Fibroblast of lung (primary cell): Measurements from ENCODE around the gene PTPN14. TPM values are rescaled to one million over a fixed set of nuclear protein-coding genes. Genes with fewer than 3 reads are reported as not detected.

Source experiments
- DNase-seq, 2 donors: peaks; one replicate each; pipeline versions ENCODE4 v3.0.0 to v3.0.0-alpha.2; 2010; ENCODE audit warnings: low read depth in 2 of 2
- H2AFZ ChIP-seq: 2 replicates; pipeline ENCODE4 v1.5.1; 2012; ENCODE audit warnings: low read length, control low read depth, inconsistent platforms
- H3K27ac ChIP-seq: 2 replicates; pipeline ENCODE4 v1.5.1; 2011; ENCODE audit warnings: low read length, control low read depth; ENCODE audit not compliant: insufficient read depth
- H3K27me3 ChIP-seq: 2 replicates; pipeline ENCODE4 v1.5.1; 2011; ENCODE audit warnings: mild to moderate bottlenecking, low read length; ENCODE audit not compliant: control insufficient read depth, insufficient read depth
- H3K36me3 ChIP-seq: 2 replicates; pipeline ENCODE4 v1.5.1; 2011; ENCODE audit warnings: low read length; ENCODE audit not compliant: control insufficient read depth, insufficient read depth
- H3K4me1 ChIP-seq: 2 replicates; pipeline ENCODE4 v1.5.1; 2011; ENCODE audit warnings: low read length; ENCODE audit not compliant: control insufficient read depth, insufficient read depth; ENCODE audit errors: extremely low read depth
- H3K4me2 ChIP-seq: 2 replicates; pipeline ENCODE4 v1.5.1; 2011; ENCODE audit warnings: low read length, control low read depth; ENCODE audit not compliant: insufficient read depth; ENCODE audit errors: extremely low read depth
- H3K4me3 ChIP-seq, 4 experiments: fragments of 200-600 bp in 1 of 4; sonication (generic) in 1 of 4; replicated peaks in 1 of 4; 2 replicates each; pipeline ENCODE4 v1.5.1; 2011 to 2016; ENCODE audit warnings: low read length in 4 of 4, low read depth in 3 of 4, mild to moderate bottlenecking in 3 of 4, control low read depth in 2 of 4, inconsistent platforms in 1 of 4, mixed read lengths in 1 of 4; ENCODE audit not compliant: insufficient read depth in 1 of 4; ENCODE audit errors: control extremely low read depth in 1 of 4
- H3K79me2 ChIP-seq: 2 replicates; pipeline ENCODE4 v1.5.1; 2012; ENCODE audit warnings: mild to moderate bottlenecking, low read length, inconsistent platforms; ENCODE audit not compliant: control insufficient read depth, insufficient read depth
- H3K9ac ChIP-seq: 2 replicates; pipeline ENCODE4 v1.5.1; 2011; ENCODE audit warnings: mild to moderate bottlenecking, low read length, control low read depth; ENCODE audit not compliant: insufficient read depth
- H3K9me3 ChIP-seq: 2 replicates; pipeline ENCODE4 v1.5.1; 2012; ENCODE audit warnings: low read depth, low read length; ENCODE audit not compliant: control insufficient read depth, insufficient read depth
- H4K20me1 ChIP-seq: 2 replicates; pipeline ENCODE4 v1.5.1; 2011; ENCODE audit warnings: low read length; ENCODE audit not compliant: control insufficient read depth, insufficient read depth; ENCODE audit errors: extremely low read depth
- CTCF ChIP-seq, 2 donors: IDR thresholded peaks in 1 of 2; conservative IDR thresholded peaks in 1 of 2; 1 replicate in 1 of 2; 2 replicates in 1 of 2; pipeline ENCODE4 v1.5.1; 2011 to 2012; ENCODE audit warnings: low read length in 2 of 2, control low read depth in 1 of 2, inconsistent platforms in 1 of 2, low read depth in 1 of 2, mild to moderate bottlenecking in 1 of 2
- EZH2 ChIP-seq: IDR thresholded peaks from 2 replicates; pipeline ENCODE4 v1.5.1; 2012; ENCODE audit warnings: low read length, control low read depth, mild to moderate bottlenecking; ENCODE audit errors: missing control alignments
- polyA plus RNA-seq, 2 donors: library from polyadenylated mRNA; depleted of rRNA in 1 of 2; stranded (reverse) in 1 of 2; unstranded in 1 of 2; fragments of >200 nt; gene quantifications; 2 replicates each; pipeline ENCODE4 v1.2.1, GENCODE V29; 2011 to 2012; ENCODE audit warnings: missing spikeins in 1 of 2
- total RNA-seq: library from RNA; depleted of rRNA; stranded (reverse); fragments of >200 nt; gene quantifications from 2 replicates; pipeline ENCODE4 v1.2.1, GENCODE V29; 2014

Gene PTPN14
- total and polyA plus RNA-seq, 2 donors (not counting 1 experiment from before 2014, with no cell fraction given), result 38.7 to 56.1 TPM

GRCh38 chr1:214550857-214551435, 456 bp downstream of the PTPN14 start:
- H3K79me2 ChIP-seq, result peaks cover 54% of the 10 kb centered on the region
- peak overlapping the region; percentile 94 for H3K27ac ChIP-seq
- H3K36me3 ChIP-seq, result no peaks in the 10 kb centered on the region
- peak overlapping the region; percentile 86 for H3K4me2 ChIP-seq
- H3K4me3 ChIP-seq, result peak overlapping the region; percentile 77 to 94 (median 86)
- H3K4me1 ChIP-seq, result peaks cover 4% of the 10 kb centered on the region
- peak in 1 of 2 donors; percentile 21 for DNase-seq
- no peak for TF ChIP-seq EZH2
- TF ChIP-seq CTCF (conservative IDR thresholded peaks at IDR 0.05 in 1 of 2, IDR thresholded peaks at IDR 0.05 in 1 of 2; ENCODE audit: low read depth in 1 of 2, low read length in 2 of 2), result no peak
- H3K9me3 ChIP-seq, result no peaks in the 10 kb centered on the region
- peak overlapping the region; percentile 43 for H2AFZ ChIP-seq
- H3K9ac ChIP-seq, result peak overlapping the region; percentile 95
- no peaks in the 10 kb centered on the region for H3K27me3 ChIP-seq
- no peaks in the 10 kb centered on the region for H4K20me1 ChIP-seq

- peaks cover 4% of the 10 kb centered on the region for H3K4me1 ChIP-seq
- H3K27ac ChIP-seq, result peak overlapping the region; percentile 94
- peak overlapping the region; percentile 77 to 94 (median 86) for H3K4me3 ChIP-seq
- no peaks in the 10 kb centered on the region for H3K27me3 ChIP-seq
- peak overlapping the region; percentile 86 for H3K4me2 ChIP-seq
- H3K9me3 ChIP-seq, result no peaks in the 10 kb centered on the region
- no peaks in the 10 kb centered on the region for H3K36me3 ChIP-seq
- H3K9ac ChIP-seq, result peak overlapping the region; percentile 95
- TF ChIP-seq CTCF (conservative IDR thresholded peaks at IDR 0.05 in 1 of 2, IDR thresholded peaks at IDR 0.05 in 1 of 2; ENCODE audit: low read depth in 1 of 2, low read length in 2 of 2), result peak; percentile 41 to 51
- TF ChIP-seq EZH2, result no peak
- peaks cover 61% of the 10 kb centered on the region for H3K79me2 ChIP-seq
- no peaks in the 10 kb centered on the region for H4K20me1 ChIP-seq
- H2AFZ ChIP-seq, result no peak overlapping the region
- peak; percentile 56 to 60 for DNase-seq
Measured at GRCh38 chr1:214550013-214550856, 1.2 kb downstream of the PTPN14 start.

GRCh38 chr1:214549604-214550003, 1.8 kb downstream of the PTPN14 start:
- peak overlapping the region; percentile 86 for H3K4me2 ChIP-seq
- no peak overlapping the region for H2AFZ ChIP-seq
- H4K20me1 ChIP-seq, result no peaks in the 10 kb centered on the region
- TF ChIP-seq CTCF (conservative IDR thresholded peaks at IDR 0.05 in 1 of 2, IDR thresholded peaks at IDR 0.05 in 1 of 2; ENCODE audit: low read depth in 1 of 2, low read length in 2 of 2) (no peak), EZH2 (no peak)
- H3K36me3 ChIP-seq, result no peaks in the 10 kb centered on the region
- H3K27me3 ChIP-seq, result no peaks in the 10 kb centered on the region
- H3K4me3 ChIP-seq, result peak overlapping the region; percentile 77 to 94 (median 86)
- H3K27ac ChIP-seq, result no peak overlapping the region
- DNase-seq, result no peak
- peaks cover 4% of the 10 kb centered on the region for H3K4me1 ChIP-seq
- H3K9ac ChIP-seq, result no peak overlapping the region
- no peaks in the 10 kb centered on the region for H3K9me3 ChIP-seq
- H3K79me2 ChIP-seq, result peaks cover 68% of the 10 kb centered on the region
